GDM1 (cell line): ENCODE measurements around the gene MLANA.
A peak's percentile ranks its signal among the peaks of the same experiment; 100 is the strongest.

Experiments
- DNase-seq: peaks from one replicate; lab custom pipeline; 2025; lab: John Stamatoyannopoulos, UW

Gene MLANA, protein sequence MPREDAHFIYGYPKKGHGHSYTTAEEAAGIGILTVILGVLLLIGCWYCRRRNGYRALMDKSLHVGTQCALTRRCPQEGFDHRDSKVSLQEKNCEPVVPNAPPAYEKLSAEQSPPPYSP

DNA sequence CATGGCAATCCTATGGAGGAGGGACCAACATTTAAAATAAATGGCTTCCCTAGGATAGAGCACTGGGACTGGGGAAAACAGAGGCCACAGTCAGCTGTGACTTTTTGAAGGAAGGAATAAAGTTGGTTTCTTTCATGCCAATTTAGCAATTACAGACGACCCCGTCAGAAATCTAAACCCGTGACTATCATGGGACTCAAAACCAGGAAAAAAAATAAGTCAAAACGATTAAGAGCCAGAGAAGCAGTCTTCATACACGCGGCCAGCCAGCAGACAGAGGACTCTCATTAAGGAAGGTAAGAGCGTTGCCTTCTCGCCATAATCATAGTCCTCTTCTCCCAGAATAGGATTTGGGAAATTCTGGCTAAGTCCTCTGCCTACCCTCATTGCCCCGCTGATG, at the start of gene MLANA:
TSS of gene MLANA (plus strand) at position 249 of the 400 bp plus-strand sequence. CDS start 1,586 bp downstream, outside the sequence.
- no peak for DNase-seq

DNA sequence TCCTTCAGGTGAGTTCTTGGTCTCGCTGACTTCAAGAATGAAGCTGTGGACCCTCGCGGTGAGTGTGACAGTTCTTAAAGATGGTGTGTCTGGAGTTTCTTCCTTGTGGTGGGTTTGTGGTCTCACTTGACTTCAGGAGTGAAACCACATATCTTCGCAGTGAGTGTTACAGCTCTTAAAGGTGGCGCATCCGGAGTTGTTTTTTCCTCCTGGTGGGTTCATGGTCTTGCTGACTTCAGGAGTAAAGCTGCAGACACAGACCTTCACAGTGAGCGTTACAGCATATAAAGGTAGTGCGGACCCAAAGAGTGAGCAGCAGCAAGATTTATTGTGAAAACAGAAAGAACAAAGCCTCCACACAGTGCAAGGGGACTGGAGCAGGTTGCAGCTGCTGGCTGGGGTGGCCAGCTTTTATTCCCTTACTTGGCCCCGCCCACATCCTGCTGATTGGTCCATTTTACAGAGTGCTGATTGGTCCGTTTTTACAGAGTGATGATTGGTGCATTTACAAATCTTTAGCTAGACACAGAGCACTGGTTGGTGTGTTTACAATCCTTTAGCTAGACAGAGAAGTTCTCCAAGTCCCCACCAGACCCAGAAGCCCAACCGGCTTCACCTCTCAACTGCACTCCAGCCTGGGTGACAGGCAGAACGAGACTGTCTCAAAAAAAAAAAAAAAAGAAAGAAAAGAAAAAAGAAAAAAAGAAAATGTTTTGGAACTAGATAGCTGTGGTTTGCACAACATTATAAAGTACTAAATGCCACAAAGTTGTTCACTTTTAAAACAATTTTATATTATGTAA, 48.7 kb upstream of the MLANA start:
- peak; percentile 45 for DNase-seq

DNA sequence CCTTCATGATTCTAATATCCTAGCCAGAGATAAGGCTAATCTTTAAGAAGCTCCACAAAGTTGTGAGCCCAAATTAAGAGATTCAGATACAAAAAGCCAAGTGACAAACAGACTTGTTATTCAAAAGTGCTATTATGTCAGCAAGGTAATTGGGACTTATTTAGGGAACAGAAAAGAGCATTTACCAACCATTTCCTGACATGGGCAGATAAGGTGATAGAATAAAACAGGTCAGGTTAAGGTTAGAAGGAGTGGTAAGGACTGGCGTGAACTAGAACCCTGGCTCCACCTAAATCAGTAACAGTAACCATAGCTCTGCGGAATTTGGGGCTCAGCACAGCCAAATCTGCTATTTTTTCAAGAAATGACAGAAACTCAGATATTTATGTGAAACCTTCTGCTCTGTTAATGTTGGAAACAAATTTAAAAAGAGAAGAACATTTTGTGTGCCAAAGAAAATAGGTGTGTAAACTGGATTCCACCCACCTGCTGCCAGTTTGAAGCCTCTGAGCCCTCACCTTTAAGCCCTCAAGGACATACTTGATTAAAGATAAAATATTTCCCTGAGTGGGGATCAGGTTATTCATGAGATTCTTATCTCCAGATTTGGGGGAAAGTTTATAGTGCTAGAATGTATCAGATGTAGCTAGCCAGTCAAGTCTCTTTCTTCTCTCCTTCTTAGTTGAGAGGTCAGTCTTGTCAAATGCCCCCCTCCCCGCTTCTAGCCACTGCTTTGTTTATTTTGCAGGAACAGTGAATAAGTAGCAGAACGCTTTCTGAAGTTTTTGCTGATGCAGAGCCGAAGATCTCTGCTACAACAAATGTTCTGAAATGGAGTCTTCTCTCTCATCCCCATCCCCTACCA, 47.5 kb upstream of the MLANA start:
- DNase-seq = no peak

DNA sequence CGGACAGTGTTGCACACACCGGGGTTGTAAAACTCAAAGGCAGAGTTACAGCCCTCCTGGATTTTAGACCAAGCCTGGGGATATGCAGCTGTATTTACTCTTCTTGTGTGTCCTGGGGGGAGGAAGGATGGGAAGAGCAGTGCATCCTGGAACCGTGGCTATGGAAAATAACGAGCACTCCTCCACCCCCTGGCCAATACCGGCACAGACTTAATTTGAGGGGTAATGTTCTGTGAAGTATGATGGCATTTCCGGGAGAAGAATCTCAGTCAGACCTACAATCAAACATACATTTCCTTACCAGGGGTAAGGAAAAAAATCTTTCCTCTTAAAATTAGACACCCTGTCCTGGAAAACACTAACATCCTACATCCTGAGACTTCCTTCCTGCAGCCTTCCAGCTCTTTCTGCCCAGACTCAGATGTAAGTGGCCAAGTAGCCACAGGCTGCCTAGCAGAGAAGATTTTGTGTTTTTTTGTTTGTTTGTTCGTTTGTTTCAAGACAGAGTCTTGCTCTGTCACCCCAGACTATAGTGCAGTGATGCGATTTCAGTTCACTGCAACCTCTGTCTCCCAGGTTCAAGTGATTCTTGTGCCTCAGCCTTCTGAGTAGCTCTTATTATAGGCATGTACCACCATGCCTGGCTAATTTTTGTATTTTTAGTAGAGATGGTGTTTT, 46.8 kb upstream of the MLANA start:
- no peak for DNase-seq

DNA sequence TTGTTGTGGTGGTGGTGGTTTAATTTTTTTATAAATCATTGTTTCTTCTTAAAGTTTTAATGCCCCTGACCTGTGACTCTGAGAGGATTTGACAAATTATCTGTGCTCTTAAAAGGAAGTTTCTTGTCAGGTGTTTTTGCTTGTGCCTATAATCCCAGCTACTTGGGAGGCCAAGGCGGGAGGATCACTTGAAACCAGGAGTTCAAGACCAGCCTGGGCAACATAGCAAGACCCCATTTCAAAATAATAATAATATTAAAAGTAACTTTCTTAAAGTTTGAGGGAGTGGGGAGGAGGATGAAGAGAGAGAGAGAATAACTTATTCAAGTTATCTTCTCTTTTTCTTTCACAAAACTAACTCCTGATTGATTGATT, 45.5 kb upstream of the MLANA start:
- no peak for DNase-seq

DNA sequence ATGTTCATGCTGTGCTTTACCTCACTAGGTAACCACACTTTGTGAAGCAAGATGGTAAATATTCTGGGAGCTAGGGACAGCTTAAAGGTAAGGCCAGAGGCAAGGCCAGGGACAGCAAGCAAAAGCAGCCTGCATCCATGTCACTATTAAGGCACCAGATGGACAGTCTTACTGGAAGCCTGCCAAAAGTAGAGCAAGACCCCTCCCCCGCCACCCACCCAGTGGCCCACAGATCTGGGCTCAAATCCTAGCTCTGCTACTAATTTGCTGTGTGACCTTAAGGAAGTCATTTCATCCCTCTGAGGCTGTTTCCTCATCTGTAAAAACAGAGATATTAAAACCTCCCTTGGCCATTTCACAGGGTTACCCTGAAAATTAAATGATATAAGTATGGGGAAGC, 44.6 kb upstream of the MLANA start:
- DNase-seq = no peak

DNA sequence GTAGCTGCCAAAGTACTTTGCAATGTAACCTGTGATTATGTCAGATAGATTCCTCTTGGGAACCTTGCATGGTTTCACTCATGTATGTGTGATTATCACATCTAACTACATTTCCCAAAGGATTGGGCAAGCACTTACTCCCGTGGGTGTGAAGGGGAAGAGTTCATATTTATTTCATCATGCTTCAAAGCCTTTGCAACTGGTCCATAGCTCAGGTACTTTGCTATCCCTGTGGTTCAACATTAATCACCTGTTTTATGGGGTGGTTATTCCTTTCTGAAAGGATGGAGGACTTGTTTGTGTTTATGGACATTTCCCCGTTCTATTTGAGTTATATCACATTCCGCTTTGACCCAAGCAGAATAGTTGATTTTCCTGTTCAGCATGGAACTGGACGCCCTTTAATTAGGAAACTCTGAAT, 44.2 kb upstream of the MLANA start:
- DNase-seq = no peak

DNA sequence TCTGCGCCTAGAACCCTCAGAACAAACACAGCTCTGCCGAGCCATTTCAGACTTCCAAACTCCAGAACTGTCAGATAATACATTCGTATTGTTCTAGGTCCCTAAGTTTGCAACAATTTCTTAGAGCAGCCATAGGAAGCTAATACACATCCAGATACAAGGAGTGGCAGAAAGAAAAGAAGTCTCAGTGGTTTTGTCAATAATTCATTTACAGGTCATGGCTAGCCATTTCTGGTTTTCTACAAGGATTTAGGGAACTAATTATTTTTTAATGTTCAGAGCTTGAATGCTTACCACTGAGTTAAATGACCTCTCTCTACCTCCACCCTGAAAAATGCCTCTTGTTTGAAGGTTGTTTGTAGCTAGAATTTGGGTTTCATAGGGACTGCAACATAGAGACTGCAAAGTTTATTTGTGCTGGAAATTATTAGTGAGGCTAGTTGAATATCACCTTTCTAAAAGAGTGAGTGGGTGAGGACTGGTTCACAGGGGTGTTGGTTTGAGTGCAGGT, 42.3 kb upstream of the MLANA start:
- no peak for DNase-seq

DNA sequence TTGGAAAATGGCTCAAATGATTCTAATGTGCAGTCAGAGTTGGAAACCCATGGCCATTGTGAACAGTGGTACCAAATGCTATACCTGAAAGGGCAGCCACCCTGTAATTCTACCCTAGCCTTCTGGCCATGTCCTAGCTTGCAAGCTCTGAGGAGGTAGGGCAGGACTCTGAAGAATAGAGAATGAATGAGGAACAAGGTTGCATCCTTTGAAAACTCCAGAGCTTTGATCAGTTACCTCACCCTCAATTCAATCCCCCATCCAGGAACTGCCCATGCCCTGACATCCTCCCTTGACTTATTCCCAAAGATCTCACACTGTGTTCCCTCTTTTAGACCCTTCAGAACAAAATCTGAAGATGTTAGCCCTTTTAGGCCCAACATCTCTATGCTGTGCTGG, 40.0 kb upstream of the MLANA start:
- no peak for DNase-seq

DNA sequence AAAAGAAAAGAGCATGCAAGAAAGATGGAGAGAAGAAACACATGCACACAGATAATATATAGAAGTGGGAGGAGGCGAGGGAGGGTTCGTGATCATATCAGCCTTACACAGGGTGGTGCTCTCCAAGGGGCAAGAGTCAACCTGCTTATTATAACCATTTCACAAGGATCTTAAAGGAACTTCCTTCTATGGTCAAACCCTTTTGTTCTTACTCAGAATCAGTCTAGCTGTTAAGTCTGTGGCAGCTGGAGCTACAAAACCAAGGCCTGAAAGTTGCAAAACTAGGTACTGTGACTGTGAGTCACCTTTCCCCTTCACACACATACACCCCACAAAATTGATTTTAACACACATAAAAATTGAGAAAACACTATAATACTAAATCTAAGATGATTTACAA, 39.2 kb upstream of the MLANA start:
- peak; percentile 76 for DNase-seq

DNA sequence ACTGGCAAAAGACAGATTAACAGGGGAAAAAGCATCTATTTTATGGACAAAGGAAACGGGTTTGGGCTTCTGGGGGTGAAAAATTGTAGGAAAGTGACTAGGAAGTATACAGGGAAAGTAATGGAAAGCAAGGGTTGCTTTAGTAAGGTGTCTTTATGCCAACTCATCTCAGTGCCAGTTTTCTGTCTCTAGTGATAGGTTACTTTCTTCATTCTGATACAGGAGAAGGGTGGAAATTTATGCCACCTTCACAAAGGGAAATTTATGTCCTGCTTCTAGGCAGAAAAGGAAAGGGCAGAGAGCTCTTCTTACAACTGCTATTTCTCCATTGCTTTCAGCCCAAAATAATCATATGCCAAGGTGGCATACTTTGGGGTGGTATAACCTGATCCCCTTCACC, 37.7 kb upstream of the MLANA start:
- no peak for DNase-seq

DNA sequence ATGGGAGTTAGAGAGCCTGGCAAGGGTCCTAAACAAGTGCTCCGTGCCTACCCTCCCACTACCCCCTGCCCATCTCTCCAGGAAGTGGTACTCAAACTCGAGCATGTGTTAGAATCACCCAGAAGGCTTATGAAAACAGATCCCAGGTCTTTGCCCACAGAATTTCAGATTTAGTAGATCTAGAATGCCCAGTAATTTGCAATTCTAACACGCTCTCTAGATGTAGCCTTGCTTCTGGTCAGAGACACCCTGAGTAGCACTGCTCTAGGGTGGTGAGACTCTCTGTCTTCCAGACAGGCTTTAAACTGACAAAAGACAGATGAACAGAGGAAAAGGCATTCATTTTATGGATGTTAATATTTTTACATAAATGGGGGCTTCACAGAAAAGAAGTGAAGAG, 37.1 kb upstream of the MLANA start:
- DNase-seq = no peak

DNA sequence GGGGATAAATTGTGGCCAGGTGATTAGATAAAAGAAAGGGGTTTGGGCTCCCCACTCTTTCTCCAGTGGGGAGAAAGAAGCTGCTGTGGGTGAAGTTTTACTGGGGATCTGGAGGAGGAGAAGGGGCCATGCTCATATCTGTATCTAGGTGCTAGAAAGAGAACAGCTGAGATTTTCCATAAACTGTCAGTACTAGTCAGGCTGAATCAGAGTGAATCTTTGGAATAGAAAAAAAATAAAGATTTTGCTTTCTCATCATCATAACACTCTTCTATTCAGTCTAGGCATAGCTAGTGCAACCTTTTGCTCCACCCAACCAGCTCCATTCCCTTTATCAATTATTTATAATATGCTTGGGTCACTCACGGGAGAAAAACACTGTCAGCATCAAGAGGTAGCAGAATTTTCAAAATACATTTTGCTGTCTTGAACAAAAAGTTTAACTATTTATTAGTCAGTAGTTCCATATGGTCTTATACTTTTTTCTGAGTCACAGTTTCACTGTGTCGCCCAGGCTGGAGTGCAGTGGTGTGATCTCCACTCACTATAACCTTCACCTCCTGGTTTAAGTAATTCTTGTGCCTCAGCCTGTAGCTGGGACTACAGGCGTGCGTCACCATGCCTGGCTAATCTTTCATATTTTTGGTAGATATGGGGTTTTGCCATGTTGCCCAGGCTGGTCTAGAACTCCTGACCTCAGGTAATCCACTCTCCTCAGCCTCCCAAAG, 36.5 kb upstream of the MLANA start:
- no peak for DNase-seq

DNA sequence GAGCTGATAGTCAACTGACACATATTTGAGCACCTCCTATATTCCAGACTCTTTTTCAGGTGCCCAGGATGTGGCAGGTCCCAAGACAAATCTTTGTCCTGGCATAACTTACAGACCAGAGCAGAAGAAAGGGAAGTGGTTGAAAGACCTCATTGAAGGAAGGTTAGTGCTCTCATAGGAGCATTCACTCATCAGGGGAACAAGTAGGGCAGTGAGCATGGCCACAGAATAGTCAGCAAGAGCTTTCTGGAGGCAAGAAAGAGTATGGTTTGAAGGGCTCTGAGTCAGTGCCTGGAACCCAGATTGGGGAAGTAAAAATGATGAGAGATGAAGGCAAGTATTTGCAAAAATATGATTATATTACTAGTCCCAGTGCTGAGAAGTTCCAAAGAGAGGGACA, 32.8 kb upstream of the MLANA start:
- peak; percentile 71 for DNase-seq

DNA sequence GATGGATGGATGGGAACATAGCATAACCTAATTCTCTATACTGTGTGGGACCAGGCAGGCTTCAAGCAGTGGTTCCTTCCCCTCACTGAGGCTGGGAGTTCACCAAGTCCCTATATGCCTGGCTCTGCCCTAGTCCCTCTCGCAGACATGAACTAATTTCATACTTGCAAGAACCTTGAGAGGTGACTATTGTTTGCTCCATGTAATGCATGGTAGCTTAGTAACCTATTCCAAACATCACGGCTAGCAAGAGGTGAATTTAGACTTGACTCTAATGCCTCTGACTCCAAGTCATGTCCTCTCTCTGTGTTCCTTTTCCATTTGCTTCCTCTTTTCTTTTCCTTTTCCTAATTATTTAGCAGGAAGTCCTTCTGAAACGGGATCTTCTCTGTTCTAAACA, 31.9 kb upstream of the MLANA start:
- DNase-seq = no peak

DNA sequence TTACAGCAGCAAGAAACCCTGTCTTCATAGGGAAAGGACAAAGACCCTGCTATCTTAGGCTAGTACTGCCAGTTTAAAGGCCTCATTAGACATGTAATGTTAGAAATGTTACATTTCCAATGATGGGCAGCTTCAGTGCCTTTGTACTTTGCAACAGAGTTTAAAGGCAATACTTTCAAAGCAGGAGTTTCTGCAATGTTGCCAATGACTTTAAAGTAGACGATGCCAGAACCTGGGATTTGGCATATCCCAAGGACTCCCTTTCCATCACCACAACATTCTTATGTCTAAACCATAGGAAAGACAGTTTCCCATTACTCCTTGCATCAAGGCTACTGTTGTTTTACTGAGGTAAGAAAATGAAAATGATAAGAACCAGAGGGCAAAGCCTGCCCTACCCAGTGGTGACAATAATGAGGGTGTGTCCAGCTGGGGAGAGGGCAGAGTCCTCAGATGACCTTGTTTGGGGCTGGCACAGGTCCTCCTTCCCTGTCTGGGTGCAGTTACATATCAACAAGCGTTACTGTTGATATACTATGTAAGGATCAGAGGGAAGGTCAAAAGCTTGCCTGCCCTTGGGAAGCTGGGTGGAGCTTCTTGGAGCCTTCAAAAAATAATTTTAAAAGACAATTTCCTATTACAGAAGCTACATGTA, 27.5 kb upstream of the MLANA start:
- DNase-seq = no peak

DNA sequence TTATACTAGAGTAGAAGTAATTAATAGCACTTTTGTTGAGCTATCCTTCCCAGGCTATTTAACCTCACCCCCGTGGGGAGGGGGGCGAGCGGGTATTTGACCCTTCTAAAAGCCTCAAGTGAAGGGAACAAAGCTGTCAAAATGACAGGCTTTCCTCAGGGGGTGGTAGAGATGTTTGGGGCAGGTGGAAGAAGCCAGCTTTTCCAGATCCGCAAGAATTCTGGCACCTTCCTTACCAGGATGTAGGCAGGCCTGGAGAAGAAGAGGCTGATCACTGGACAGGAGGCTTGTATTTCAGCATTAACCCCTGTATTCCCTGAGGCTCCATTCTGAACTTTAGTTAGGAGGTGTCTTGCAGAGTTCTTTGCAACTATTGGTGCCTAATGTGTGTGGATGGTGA, 26.2 kb upstream of the MLANA start:
- DNase-seq = no peak

DNA sequence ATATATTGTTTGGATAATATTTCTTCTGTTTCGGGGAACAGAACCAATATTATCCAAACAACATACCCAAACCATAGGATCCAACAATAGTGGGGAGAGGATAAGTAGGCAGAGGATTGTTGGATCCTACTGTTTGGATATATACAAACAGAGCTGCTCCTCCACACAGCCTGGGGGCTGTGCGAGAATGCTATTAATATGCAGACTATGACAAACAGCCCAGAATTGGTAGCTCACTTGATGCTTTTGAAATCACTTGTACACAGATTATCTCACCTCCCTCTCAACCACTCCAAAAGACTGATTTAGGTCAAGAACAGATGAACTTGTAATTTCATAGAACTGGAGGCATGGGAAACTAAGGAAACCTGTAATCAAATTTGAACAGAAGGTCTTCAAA, 24.4 kb upstream of the MLANA start:
- no peak for DNase-seq

DNA sequence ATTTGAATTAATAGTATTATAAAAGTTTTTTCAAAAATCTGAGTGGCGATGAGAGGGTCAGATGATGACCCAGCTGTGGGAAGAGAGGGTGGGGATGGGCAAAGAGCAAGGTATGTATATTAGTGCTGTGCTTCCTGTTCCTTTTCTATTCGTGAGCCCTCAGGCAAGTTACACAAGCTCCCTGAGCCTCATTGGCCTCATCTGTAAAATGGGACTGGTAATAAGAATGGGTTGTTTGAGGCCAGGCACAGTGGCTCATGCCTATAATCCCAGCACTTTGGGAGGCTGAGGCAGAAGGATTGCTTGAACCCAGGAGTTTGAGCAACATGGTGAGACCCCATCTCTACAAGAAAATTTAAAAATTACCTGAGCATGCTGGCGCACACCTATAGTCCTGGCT, 24.0 kb upstream of the MLANA start:
- no peak for DNase-seq

DNA sequence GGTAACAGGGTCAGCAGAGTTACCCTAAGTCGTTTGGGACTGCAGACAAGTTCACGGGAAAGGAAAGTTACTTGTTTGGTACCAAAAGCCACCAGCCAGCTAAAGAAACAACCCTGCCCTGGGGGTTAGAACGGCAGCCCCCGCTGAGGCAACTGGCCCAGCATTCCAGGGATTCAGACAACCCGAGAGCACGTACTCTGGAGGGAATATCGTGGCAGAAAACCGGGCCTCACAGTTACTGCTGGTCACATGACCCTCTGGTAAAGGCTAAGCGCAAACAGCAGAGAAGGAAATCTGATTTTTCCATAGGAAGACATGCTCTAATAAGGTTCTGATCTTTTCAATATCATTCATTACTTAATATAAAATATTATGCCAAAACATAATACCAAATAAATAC, 22.5 kb upstream of the MLANA start:
- no peak for DNase-seq
